ENCODE results near the gene SMIM10. TPM values are rescaled to one million over a fixed set of nuclear protein-coding genes. Genes with fewer than 3 reads are reported as not detected.
"Not testable (repeated sequence)": the region's sequence is repeated elsewhere in the genome, so short reads cannot be mapped to it uniquely, and the experiment has no call there.

SMIM10 gene
- total RNA-seq, 1 donor from 2014 or later = 6.4 TPM

DNA sequence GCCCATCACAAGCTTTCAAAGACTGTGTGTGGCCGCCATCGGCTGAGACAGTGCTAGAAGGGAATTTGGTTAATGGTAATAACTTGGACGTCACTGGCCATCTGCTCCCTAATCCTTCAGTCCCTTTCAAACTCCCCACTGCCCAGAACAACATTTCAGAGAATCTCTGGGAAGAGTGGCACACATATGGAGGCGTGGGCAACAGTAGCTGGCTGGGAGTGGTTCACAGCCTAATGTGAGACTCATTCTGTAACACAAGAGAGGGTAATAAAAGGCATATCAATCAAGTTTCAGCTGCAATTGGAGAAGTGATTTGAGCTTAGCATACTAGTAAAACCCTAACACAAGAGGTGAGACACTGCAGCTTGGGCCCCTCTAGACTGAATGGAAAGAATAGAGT, 15.4 kb downstream of the SMIM10 start:
- ATAC-seq (no peak), DNase-seq (ENCODE audit: missing footprints) (no peak)
- intact Hi-C loops (cut with DNase I) = no loop called here

DNA sequence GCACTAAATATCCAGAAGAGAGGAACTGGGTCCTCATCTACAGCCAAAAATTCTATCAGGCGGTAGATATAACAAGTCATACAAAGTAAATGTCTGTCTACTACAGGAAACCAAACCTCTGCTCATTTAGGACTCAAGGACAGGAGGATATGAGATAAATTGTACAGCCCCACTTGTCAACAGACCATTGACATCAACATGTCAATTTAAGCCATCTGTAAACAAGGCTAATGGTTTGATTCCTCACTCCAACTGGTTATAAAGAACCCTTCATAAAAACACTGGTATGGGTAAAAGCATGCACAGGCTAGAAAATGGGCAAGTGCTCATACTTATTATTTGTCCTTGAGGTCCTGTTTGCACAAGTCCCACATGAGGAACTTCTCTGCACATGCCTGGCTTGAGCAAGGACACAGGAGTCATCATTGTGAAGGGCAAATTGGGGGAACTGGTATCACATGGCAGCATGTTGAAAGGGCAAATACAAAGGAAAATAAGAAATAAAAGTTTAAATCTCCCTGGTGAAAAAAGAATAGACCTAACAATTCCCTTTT, 18.3 kb downstream of the SMIM10 start:
- ATAC-seq = no peak
- intact Hi-C loops (cut with DNase I) = no loop called here

DNA sequence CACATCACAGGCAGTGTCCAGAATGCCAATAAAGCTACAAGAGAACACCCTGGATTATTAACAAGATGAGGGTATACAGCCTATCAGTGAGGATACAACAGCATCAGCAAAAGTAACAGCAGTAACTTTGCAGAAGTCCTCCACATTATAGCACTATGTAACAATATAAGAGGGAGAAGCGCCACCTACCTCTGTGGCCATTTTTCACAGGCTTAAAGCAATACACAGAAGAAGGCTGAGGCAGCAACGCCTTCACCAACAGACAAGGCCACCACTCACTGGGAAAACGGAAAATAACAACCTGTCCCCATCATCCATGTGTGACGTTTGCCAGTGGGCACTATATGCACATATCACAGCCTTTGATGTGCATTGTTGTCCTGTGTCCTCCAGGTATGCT, 19.0 kb downstream of the SMIM10 start:
- ATAC-seq (no peak), DNase-seq (ENCODE audit: missing footprints) (no peak)
- intact Hi-C loops (cut with DNase I) = no loop called here

More for the DNA sequence above, 18.3 kb downstream of the SMIM10 start:
- DNase-seq (ENCODE audit: missing footprints) = no peak

DNA sequence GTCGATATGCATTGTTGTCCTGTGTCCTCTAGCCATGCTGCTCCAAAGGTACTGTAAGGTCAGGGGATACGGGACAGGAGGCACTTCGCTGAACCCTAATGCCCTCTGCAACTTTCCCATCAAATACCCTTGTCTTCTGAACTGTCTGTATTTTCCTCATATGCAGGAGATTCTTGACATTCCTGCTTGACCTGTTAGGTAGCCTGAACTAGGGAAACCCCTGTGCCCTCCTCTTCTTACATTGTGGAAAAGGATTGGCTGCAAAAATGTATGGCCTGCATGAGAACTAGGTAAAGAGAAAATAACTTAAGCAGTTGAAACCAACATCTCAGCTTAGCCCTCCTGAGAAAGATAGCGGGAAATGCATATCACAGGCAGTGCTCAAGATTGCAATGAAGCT, 20.1 kb downstream of the SMIM10 start:
- intact Hi-C loops (cut with DNase I) = no loop called here
- DNase-seq (ENCODE audit: missing footprints) = no peak
- no peak for ATAC-seq

DNA sequence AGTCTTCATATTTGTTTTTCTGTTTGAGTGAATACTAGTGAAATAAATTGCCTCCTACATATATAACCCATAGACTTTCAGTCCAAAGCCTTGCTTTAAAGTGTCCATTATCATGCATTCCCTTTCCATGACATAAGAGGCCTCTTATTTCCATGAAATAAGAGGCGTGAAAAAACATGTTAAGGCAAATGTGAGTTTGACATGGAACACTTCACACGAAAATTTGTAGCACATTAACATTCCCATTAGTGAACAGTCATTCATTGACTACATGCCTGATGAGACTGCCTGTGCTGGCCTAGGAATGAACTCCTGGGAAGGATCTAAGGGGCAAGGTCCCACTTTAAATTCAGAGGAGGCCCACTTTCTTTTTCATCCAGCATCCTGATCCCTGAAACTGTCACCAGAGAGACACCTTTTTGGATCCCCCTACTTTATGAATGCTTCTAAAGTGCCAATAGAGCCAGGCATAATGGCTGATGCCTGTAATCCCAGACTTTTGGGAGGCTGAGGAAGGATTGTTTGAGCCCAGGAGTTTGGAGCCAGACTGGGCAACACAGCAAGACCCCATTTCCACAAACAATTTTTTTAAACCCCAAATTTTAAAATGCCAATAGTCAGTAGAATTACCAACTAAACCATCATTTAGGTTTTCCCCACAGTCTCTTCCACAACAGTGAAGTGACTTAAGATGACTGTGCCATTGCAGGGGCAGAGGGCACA, 24.9 kb downstream of the SMIM10 start:
- intact Hi-C loops (cut with DNase I) = no loop called here
- DNase-seq (ENCODE audit: missing footprints) = no peak
- no peak for ATAC-seq

DNA sequence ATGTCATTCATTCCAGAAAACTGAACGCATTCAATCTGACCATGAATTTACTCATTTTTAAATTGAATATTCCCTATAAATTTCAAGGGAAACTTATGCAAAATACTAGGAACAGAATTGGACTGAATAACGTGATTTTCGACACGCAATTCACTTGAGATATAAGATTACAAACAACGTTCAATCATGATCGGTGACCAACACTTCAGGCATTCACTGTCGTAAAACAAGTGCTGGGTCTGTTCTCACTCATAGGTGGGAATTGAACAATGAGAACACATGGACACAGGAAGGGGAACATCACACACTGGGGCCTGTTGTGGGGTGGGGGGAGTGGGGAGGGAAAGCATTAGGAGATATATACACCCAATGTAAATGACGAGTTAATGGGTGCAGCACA, 29.1 kb downstream of the SMIM10 start:
- DNase-seq (ENCODE audit: missing footprints); intact Hi-C loops (cut with DNase I); ATAC-seq: not testable (repeated sequence)

DNA sequence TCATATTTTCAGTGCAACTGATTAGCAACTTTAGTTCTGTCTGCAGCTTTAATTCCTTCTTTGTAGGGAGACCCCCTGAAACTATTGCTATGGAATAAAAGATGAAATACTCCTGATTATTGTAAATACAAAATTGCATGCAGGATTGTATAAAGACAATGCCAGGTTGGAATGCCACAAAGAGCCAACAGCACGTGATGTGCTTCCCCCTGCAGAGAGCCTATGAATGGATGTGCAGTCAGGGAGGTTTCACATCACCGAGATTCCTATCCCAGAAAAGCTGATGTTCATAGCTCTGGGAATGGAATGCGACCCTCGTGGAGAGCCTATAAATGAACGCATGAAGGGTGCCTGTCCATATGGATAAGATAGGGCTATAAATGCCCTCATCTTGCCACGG, 33.0 kb downstream of the SMIM10 start:
- intact Hi-C loops (cut with DNase I); ATAC-seq: not testable (repeated sequence)

DNA sequence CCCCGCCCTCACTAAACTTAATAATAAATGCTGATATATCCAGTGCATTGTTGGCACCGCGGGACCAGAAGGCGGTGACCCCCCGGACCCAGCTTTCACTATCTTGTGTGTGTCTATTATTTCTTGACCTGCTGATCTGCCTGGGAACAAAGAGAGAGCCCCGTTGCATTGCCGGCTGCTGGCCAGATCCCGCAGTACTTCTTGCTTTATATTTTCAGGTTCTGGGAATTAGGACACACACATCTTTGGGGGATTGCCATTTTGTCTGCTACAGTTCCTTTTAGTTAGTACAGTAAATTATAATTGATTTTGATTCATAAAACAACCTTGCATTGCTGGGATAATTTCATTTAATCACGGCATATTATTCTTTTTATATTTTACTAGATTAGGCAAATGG, 33.7 kb downstream of the SMIM10 start:
- intact Hi-C loops (cut with DNase I) = no loop called here
- ATAC-seq = no peak
- DNase-seq (ENCODE audit: missing footprints) = no peak

More for the DNA sequence above, 33.0 kb downstream of the SMIM10 start:
- DNase-seq (ENCODE audit: missing footprints) = not testable (repeated sequence)

DNA sequence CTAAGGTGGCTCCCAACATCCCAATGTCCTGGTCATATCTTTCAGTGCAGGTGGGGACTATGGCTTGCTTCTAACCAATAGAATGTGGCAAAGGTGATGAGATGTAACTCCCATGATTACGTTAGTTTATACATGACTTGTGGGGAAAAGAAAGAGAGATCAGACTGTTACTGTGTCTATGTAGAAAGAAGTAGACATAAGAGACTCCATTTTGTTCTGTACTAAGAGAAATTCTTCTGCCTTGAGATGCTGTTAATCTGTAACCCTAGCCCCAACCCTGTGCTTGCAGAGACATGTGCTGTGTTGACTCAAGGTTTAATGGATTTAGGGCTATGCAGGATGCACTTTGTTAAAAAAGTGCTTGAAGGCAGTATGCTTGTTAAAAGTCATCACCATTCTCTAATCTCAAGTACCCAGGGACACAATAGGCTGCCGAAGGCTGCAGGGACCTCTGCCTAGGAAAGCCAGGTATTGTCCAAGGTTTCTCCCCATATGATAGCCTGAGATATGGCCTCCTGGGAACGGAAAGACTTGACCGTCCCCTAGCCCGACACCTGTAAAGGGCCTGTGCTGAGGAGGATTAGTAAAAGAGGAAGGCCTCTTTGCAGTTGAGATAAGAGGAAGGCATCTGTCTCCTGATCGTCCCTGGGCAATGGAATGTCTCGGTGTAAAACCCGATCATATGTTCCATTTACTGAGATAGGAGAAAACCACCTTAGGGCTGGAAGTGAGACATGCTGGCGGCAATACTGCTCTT, 39.6 kb downstream of the SMIM10 start:
- intact Hi-C loops (cut with DNase I); ATAC-seq; DNase-seq (ENCODE audit: missing footprints): not testable (repeated sequence)

DNA sequence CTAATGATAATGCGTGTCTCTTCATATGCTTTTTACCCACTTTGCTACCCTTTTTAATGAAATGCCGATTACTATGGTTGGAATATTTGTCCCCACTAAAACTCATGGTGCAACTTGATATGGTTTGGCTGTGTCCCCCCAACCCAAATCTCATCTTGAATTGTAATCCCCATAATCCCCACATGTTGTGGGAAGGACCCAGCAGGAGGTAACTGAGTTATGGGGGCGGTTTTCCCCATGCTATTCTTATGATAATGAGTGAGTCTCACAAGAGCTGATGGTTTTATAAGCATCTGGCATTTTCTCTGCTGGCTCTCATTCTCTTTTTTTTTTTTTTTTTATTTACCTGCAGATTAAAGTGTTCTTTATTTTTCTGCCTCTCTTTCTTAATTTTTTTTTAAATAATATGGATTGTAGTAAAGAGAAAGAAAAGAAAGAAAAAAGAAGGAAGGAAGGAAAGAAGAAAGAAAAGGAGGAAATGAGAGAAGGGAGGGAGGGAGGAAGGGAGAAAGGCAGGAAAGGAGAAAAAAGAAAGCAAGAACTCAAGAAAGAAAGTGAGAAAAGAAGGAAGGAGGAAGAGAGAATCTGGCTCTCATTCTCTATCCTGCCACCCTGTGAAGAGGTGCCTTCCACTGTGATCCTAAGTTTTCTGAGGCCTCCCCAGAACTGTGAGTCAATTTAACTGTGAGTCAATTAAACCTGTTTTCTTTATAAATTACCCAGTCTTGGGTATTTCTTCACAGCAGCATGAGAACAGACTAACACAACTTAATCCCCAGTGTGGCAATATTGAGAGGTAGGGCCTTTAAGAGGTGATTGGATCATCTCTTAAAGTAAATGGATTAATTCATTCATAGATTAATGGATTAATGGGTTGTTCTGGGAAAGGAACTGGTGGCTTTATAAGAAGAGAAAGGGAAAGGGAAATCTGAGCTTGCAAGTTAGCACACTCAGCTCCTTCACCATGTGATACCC, 50.6 kb downstream of the SMIM10 start:
- ATAC-seq; intact Hi-C loops (cut with DNase I); DNase-seq (ENCODE audit: missing footprints): not testable (repeated sequence)

Other genes starting within 250 kb of the SMIM10 start
- gene PABIR2, start 193.8 kb upstream of the SMIM10 start, total RNA-seq = 9.5 TPM
- gene MOSPD1, start 75.7 kb upstream of the SMIM10 start, total RNA-seq = 24.1 TPM
- gene RTL8B, start 31.6 kb downstream of the SMIM10 start, total RNA-seq = 14.1 TPM
- gene RTL8C, start 41.4 kb downstream of the SMIM10 start, total RNA-seq = 274 TPM
- gene RTL8A, start 61.1 kb downstream of the SMIM10 start, total RNA-seq = 32.5 TPM
- gene SMIM10L2B, start 107.7 kb downstream of the SMIM10 start, total RNA-seq = 1.7 TPM
- gene ETDB, start 129.5 kb downstream of the SMIM10 start, total RNA-seq = not detected
- not detected for gene CT55, start 180.4 kb downstream of the SMIM10 start, total RNA-seq